K562 (cell line): ENCODE data around the gene CCDC167. TPM values are rescaled to one million over a fixed set of nuclear protein-coding genes. Genes with fewer than 3 reads are reported as not detected.
A peak's percentile ranks its signal among the peaks of the same experiment; 100 is the strongest.

ENCODE experiments used
- NFE2 ChIP-seq: IDR thresholded peaks from 2 replicates; pipeline ENCODE4 v1.6.1; 2014; ENCODE audit warnings: antibody characterized with exemption, low read depth
- RAD21 ChIP-seq, 2 experiments: fragments of 250-450 bp in 1 of 2; fragments of 450-650 bp in 1 of 2; sonication (Bioruptor Pico) in 1 of 2; formaldehyde crosslinking in 1 of 2; IDR thresholded peaks in 1 of 2; conservative IDR thresholded peaks in 1 of 2; 2 replicates each; pipeline versions ENCODE4 v1.4.0 to v1.8.0; 2020 to 2022; ENCODE audit warnings: mild to moderate bottlenecking in 2 of 2, moderate library complexity in 1 of 2
- REST ChIP-seq, 2 experiments: fragments of 450-650 bp; formaldehyde crosslinking in 1 of 2; IDR thresholded peaks; 2 replicates each; pipeline versions ENCODE4 v1.4.0 to v1.6.1; 2014 to 2020; ENCODE audit warnings: mild to moderate bottlenecking in 2 of 2, borderline replicate concordance in 1 of 2, low read depth in 1 of 2
- ZSCAN29 ChIP-seq: fragments of 450-650 bp; IDR thresholded peaks from 2 replicates; pipeline ENCODE4 v1.6.1; 2017
- polyA plus RNA-seq, 8 experiments: library from polyadenylated mRNA; depleted of rRNA in 4 of 8; stranded (reverse) in 5 of 8; unstranded in 3 of 8; fragments of >200 nt; fragmentation: Nextera tagmentation in 2 of 8; fragmentation: Illumina TruSeq in 1 of 8; extraction: Ambion mirVana in 2 of 8; extraction: Trizol in 1 of 8; gene quantifications; 2 replicates each; pipeline versions ENCODE4 v1.2.1 to v1.2.3, GENCODE V29; 2011 to 2014; ENCODE audit warnings: inconsistent platforms in 1 of 8, missing spikeins in 1 of 8
- total RNA-seq, 7 experiments: library from RNA; depleted of rRNA in 6 of 7; stranded (reverse); fragments of >200 nt in 6 of 7; fragmentation: Illumina TruSeq in 2 of 7; extraction: Trizol in 2 of 7; gene quantifications; 2 replicates each; pipeline versions ENCODE4 v1.2.1 to v1.2.3, GENCODE V29; 2011 to 2021; ENCODE audit warnings: low replicate concordance in 1 of 7
- TF ChIP-seq, protein P1 (sequence below): IDR thresholded peaks from 2 replicates; pipeline ENCODE4 v1.6.1; 2012; ENCODE audit warnings: low read depth, low read length, improper control_type of control experiment, borderline replicate concordance
- TF ChIP-seq, protein P2 (sequence below): sonication (generic); formaldehyde crosslinking; IDR thresholded peaks from 2 replicates; pipeline ENCODE4 v1.8.0; 2022; ENCODE audit warnings: missing genetic modification reagents, mild to moderate bottlenecking, moderate library complexity, borderline replicate concordance
- TF ChIP-seq, protein P3 (sequence below): sonication (generic); formaldehyde crosslinking; IDR thresholded peaks from 2 replicates; pipeline ENCODE4 v1.9.0; 2022; ENCODE audit warnings: mild to moderate bottlenecking, missing genetic modification reagents
- TF ChIP-seq, protein P4 (sequence below): sonication (generic); formaldehyde crosslinking; IDR thresholded peaks from 2 replicates; pipeline ENCODE4 v1.8.0; 2022; ENCODE audit warnings: mild to moderate bottlenecking, missing genetic modification reagents

Gene CCDC167
- total and polyA plus RNA-seq, 9 of the 15 experiments (the other 6 are each of a cell fraction or from before 2014, with no cell fraction given): 26.0 to 114 (median 45.2) TPM

DNA sequence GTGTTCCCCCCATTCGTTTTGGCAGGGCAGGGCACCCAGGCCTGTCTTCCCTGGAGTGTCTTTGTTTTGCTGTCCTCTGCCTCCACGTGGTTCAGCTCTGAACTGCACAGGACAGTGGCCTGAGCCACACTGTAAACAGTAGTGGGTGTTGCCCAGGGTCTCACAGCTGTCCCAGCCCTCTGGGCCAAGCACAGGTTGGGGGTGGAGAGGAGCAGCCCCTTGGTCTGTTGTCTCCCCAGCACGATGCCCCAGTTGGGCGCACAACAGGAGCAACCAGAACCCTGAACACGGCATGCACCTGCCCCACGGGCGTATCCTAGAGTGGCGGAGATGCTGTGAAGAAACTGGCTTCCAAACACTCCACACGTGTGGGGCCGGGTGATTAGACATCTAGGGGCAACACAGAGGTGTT lies 14.4 kb downstream of the CCDC167 start (continued):
- TF ChIP-seq, protein P1, sequence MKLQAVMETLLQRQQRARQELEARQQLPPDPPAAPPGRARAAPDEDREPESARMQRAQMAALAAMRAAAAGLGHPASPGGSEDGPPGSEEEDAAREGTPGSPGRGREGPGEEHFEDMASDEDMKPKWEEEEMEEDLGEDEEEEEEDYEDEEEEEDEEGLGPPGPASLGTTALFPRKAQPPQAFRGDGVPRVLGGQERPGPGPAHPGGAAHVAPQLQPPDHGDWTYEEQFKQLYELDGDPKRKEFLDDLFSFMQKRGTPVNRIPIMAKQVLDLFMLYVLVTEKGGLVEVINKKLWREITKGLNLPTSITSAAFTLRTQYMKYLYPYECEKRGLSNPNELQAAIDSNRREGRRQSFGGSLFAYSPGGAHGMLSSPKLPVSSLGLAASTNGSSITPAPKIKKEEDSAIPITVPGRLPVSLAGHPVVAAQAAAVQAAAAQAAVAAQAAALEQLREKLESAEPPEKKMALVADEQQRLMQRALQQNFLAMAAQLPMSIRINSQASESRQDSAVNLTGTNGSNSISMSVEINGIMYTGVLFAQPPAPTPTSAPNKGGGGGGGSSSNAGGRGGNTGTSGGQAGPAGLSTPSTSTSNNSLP: no peak
- TF ChIP-seq ZSCAN29 (no peak), NFE2 (no peak), RAD21 (CRISPR knock-in tag; conservative IDR thresholded peaks at IDR 0.05 in 1 of 2, IDR thresholded peaks at IDR 0.05 in 1 of 2) (peak in 1 of 2 experiments; percentile 58; a peak in 2 of 4 replicates), REST (IDR thresholded peaks at IDR 0.05; ENCODE audit: borderline replicate concordance) (peak; percentile 36; the same call in 1 of the 2 replicates), REST (CRISPR knock-in tag; IDR thresholded peaks at IDR 0.05; ENCODE audit: low read depth) (no peak)
- TF ChIP-seq, protein P2, sequence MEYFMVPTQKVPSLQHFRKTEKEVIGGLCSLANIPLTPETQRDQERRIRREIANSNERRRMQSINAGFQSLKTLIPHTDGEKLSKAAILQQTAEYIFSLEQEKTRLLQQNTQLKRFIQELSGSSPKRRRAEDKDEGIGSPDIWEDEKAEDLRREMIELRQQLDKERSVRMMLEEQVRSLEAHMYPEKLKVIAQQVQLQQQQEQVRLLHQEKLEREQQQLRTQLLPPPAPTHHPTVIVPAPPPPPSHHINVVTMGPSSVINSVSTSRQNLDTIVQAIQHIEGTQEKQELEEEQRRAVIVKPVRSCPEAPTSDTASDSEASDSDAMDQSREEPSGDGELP (CRISPR knock-in tag): peak; percentile 55; the same call in 1 of the 2 replicates
- TF ChIP-seq, protein P3, sequence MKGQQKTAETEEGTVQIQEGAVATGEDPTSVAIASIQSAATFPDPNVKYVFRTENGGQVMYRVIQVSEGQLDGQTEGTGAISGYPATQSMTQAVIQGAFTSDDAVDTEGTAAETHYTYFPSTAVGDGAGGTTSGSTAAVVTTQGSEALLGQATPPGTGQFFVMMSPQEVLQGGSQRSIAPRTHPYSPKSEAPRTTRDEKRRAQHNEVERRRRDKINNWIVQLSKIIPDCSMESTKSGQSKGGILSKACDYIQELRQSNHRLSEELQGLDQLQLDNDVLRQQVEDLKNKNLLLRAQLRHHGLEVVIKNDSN: peak; percentile 77
- TF ChIP-seq, protein P4, sequence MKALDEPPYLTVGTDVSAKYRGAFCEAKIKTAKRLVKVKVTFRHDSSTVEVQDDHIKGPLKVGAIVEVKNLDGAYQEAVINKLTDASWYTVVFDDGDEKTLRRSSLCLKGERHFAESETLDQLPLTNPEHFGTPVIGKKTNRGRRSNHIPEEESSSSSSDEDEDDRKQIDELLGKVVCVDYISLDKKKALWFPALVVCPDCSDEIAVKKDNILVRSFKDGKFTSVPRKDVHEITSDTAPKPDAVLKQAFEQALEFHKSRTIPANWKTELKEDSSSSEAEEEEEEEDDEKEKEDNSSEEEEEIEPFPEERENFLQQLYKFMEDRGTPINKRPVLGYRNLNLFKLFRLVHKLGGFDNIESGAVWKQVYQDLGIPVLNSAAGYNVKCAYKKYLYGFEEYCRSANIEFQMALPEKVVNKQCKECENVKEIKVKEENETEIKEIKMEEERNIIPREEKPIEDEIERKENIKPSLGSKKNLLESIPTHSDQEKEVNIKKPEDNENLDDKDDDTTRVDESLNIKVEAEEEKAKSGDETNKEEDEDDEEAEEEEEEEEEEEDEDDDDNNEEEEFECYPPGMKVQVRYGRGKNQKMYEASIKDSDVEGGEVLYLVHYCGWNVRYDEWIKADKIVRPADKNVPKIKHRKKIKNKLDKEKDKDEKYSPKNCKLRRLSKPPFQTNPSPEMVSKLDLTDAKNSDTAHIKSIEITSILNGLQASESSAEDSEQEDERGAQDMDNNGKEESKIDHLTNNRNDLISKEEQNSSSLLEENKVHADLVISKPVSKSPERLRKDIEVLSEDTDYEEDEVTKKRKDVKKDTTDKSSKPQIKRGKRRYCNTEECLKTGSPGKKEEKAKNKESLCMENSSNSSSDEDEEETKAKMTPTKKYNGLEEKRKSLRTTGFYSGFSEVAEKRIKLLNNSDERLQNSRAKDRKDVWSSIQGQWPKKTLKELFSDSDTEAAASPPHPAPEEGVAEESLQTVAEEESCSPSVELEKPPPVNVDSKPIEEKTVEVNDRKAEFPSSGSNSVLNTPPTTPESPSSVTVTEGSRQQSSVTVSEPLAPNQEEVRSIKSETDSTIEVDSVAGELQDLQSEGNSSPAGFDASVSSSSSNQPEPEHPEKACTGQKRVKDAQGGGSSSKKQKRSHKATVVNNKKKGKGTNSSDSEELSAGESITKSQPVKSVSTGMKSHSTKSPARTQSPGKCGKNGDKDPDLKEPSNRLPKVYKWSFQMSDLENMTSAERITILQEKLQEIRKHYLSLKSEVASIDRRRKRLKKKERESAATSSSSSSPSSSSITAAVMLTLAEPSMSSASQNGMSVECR (CRISPR knock-in tag): 0 out of 2 replicates have a peak, but pooled peaks have one; percentile 55
